ENCODE results near the gene TEX11.
"Not testable (repeated sequence)": the region's sequence is repeated elsewhere in the genome, so short reads cannot be mapped to it uniquely, and the experiment has no call there.

TEX11 gene

GRCh38 chrX:70755850-70756249, 152.7 kb downstream of the TEX11 start:
- no peak overlapping the region for H3K4me3 ChIP-seq (replicated peaks; ENCODE audit: low read depth, low read length)
- DNase-seq (ENCODE audit: extremely low read depth, low read depth): no peak
- TF ChIP-seq CTCF (IDR thresholded peaks at IDR 0.05; ENCODE audit: low read depth, low read length, missing control alignments): no peak

GRCh38 chrX:70754169-70754848, 154.2 kb downstream of the TEX11 start:
- no peak for TF ChIP-seq CTCF (IDR thresholded peaks at IDR 0.05; ENCODE audit: low read depth, low read length, missing control alignments)
- DNase-seq (ENCODE audit: extremely low read depth, low read depth): no peak
- H3K4me3 ChIP-seq (replicated peaks; ENCODE audit: low read depth, low read length): no peak overlapping the region

GRCh38 chrX:70733774-70734173, 174.7 kb downstream of the TEX11 start:
- not testable (repeated sequence) for DNase-seq (ENCODE audit: extremely low read depth, low read depth)

GRCh38 chrX:70727961-70728360, 180.6 kb downstream of the TEX11 start:
- DNase-seq (ENCODE audit: extremely low read depth, low read depth); H3K4me3 ChIP-seq (replicated peaks; ENCODE audit: low read depth, low read length): not testable (repeated sequence)

More at GRCh38 chrX:70733774-70734173, 174.7 kb downstream of the TEX11 start:
- H3K4me3 ChIP-seq (replicated peaks; ENCODE audit: low read depth, low read length): not testable (repeated sequence)

GRCh38 chrX:70720721-70721120, 187.8 kb downstream of the TEX11 start:
- H3K4me3 ChIP-seq (replicated peaks; ENCODE audit: low read depth, low read length): no peak overlapping the region
- no peak for DNase-seq (ENCODE audit: extremely low read depth, low read depth)
- no peak for TF ChIP-seq CTCF (IDR thresholded peaks at IDR 0.05; ENCODE audit: low read depth, low read length, missing control alignments)

- DNase-seq (ENCODE audit: extremely low read depth, low read depth); H3K4me3 ChIP-seq (replicated peaks; ENCODE audit: low read depth, low read length): not testable (repeated sequence)
Observed at GRCh38 chrX:70711336-70711735, 197.2 kb downstream of the TEX11 start.

- DNase-seq (ENCODE audit: extremely low read depth, low read depth): no peak
- TF ChIP-seq CTCF (IDR thresholded peaks at IDR 0.05; ENCODE audit: low read depth, low read length, missing control alignments): no peak
- H3K4me3 ChIP-seq (replicated peaks; ENCODE audit: low read depth, low read length): no peak overlapping the region
Observed at GRCh38 chrX:70694339-70695122, 214.0 kb downstream of the TEX11 start.

GRCh38 chrX:70679455-70679854, 229.1 kb downstream of the TEX11 start:
- not testable (repeated sequence) for H3K4me3 ChIP-seq (replicated peaks; ENCODE audit: low read depth, low read length); DNase-seq (ENCODE audit: extremely low read depth, low read depth)

- H3K4me3 ChIP-seq (replicated peaks; ENCODE audit: low read depth, low read length): no peak overlapping the region
- no peak for DNase-seq (ENCODE audit: extremely low read depth, low read depth)
- no peak for TF ChIP-seq CTCF (IDR thresholded peaks at IDR 0.05; ENCODE audit: low read depth, low read length, missing control alignments)
Observed at GRCh38 chrX:70675284-70675683, 233.2 kb downstream of the TEX11 start.
